ENCODE results near the gene BCAR1.

The BCAR1 gene

GRCh38 chr16:75189638-75190245 is 61.7 kb downstream of the BCAR1 start:
- no peak for TF ChIP-seq CTCF (IDR thresholded peaks at IDR 0.05; ENCODE audit: low read depth, low read length, missing control alignments)
- H3K4me3 ChIP-seq (ENCODE audit: low read depth, low read length) = no peak overlapping the region
- in situ Hi-C loops (cut with HindIII; ENCODE audit: low sequenced_read_pairs) = no loop called here
- no peak for DNase-seq (ENCODE audit: low read depth)

- H3K4me3 ChIP-seq (ENCODE audit: low read depth, low read length) = no peak overlapping the region
- DNase-seq (ENCODE audit: low read depth) = no peak
- in situ Hi-C loops (cut with HindIII; ENCODE audit: low sequenced_read_pairs) = no loop called here
- no peak for TF ChIP-seq CTCF (IDR thresholded peaks at IDR 0.05; ENCODE audit: low read depth, low read length, missing control alignments)
These were observed 62.5 kb downstream of the BCAR1 start for GRCh38 chr16:75188832-75189477.

- no peak for DNase-seq (ENCODE audit: low read depth)
These were observed 69.8 kb downstream of the BCAR1 start for GRCh38 chr16:75181630-75182029.

GRCh38 chr16:75179208-75179607 is 72.2 kb downstream of the BCAR1 start:
- no peak for TF ChIP-seq CTCF (IDR thresholded peaks at IDR 0.05; ENCODE audit: low read depth, low read length, missing control alignments)
- H3K4me3 ChIP-seq (ENCODE audit: low read depth, low read length) = no peak overlapping the region
- no peak for DNase-seq (ENCODE audit: low read depth)
- in situ Hi-C loops (cut with HindIII; ENCODE audit: low sequenced_read_pairs) = no loop called here

More at GRCh38 chr16:75181630-75182029, 69.8 kb downstream of the BCAR1 start:
- in situ Hi-C loops (cut with HindIII; ENCODE audit: low sequenced_read_pairs) = no loop called here
- no peak for TF ChIP-seq CTCF (IDR thresholded peaks at IDR 0.05; ENCODE audit: low read depth, low read length, missing control alignments)
- H3K4me3 ChIP-seq (ENCODE audit: low read depth, low read length) = no peak overlapping the region
